NCI-H1417 (cell line): ENCODE measurements around the gene CARMIL1.

ENCODE experiments used
- DNase-seq, 3 experiments: peaks; one replicate each; lab custom pipeline; 2025; lab: John Stamatoyannopoulos, UW

CARMIL1 gene

DNA sequence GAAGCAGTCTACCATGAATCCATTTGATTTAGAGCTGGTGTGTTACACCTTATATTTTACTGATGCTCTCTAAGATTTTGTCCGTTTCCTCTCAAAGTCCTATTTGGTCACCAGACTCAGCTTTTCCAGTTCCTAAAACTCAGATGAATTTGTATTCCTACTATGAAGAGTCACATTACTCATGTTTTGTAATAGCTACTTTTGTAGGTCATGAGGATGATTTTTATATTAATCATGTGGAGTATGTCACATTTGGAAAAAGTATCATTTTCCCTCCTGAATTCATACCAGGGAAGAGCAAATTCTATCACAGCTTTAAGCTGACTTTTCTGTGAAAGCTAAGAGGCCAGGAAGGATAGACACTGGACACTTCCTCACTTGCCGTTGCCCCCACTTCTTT is 232.2 kb downstream of the CARMIL1 start:
- no peak for DNase-seq

DNA sequence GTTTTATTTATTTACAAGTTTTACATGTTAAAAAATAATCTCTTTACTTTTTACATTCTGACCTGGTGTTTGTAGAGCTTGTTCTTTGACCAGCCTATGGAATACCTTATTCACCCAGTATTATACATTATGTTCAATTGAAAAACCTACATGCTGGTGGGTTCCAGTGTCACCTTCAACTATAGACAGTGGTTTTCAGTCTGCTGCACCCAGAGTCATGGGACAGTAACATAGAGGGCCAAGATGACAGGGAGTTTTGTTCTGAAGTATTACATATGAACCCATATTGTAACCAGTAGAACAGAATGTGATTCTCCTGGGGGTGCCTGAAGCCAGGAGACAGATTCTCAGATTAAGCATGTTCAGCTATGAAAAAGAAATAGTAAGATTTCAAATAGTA is 233.4 kb downstream of the CARMIL1 start:
- DNase-seq, result no peak

DNA sequence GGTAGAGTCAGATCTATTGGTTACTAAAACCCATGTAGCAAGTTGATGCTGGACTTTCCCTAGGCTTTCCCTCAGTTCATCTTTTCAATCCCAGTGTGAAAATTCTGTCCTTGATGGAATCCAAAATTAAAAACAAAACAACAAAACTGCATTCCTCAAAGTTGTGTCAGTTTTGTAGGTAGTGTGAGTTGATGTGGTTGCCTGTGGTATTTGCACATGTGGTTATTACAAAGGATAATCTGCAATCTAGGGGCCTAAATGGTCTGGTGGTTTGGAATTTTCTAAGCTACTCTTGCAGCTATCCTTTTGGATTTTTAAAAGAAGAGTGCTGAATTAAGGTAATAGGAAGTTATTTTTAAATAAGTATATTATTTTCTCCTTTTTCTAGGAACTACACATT is 240.7 kb downstream of the CARMIL1 start:
- no peak for DNase-seq

DNA sequence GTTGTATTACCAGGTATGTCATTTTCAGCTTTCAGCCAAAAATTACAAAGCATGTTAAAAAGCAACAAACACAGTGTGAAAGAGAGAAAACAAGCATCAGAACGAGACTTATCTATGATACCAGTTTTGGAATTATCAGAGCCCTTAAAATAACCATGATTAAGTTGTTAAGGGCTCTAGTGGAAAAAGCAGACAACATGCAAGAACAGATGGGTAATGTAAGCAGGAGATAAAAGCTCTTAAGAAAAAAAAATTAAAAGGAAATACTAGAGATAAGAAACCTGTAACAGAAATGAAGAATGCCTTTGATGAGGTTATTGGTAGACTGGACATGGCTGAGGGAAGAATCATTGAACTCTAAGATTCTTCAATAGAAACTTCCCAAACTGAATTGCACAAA is 245.4 kb downstream of the CARMIL1 start:
- no peak for DNase-seq

DNA sequence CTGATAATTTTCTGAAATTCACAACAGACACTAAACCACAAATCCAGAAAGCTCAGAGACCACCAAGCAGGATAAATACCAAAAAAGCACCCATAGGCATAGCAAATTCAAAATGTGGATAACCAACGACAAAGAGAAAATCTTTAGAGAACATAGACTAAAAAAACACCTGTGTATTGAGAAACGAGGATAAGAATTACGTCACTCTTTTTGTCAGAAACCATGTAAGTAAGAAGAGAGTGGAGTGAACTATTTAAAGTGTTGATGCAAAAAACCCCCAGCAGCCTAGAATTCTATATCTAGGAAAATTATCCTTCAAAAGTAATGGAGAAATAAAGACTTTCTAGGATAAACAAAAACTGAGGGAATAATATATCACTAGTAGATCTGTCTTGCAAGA is 245.9 kb downstream of the CARMIL1 start:
- no peak for DNase-seq

DNA sequence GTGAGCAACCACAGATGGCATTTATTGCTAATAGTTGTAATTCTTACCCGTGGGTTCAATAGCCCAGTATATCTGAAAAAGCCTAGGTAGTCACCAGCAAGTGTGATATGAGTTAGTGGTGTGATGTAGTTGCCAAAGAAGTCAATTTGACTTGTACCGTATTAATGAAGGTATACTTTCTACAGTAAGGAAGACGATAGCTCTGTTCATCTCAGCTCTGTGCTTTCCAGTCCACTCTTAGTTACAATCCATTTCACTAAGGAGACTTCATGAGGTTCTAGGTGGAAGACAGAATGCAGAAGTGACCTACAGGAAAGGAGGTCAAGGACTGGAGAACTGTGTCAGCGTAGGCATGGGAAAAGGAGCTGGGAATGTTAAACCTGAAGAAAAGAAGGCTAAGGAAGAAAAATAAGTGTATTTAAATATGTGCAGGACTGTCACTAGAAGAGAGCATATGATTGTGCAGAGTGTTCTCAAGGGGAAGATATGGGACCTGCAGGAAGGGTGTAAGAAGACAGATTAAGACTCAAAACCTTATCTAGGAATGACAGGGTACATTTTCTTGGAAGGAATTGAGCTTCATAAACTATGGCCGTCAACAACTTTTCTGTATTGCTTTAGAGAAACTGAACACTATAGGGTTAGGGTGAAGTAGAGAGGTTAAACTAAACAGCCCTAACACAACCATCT is 255.9 kb downstream of the CARMIL1 start:
- no peak for DNase-seq

DNA sequence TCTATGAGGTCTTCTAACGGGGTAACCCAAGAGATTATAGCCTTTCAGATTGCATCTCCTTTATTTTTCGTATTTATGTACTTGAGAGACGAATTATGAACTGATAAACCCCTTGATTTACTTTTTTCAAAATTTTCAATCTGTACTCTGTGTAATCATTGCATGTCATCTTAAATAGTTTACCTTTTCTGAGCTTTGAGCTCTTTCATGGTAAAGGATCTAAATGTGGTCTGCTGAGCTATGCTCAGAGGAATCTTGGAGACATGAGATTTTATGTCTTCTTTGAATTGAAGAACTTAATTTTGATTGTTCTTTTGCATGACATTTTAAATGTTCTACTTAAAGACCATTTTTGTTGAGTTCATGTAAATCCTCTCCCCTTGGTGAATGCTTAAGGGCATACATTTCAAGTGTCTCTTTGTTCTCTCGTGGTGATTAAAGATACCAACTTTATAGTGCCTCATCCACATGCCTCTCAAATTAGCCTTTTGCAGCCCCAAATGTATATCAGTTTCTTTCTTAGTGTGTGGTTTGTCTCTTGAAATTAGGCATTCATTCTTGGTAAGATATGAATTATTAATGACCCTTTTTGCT is 256.6 kb downstream of the CARMIL1 start:
- DNase-seq, result no peak

DNA sequence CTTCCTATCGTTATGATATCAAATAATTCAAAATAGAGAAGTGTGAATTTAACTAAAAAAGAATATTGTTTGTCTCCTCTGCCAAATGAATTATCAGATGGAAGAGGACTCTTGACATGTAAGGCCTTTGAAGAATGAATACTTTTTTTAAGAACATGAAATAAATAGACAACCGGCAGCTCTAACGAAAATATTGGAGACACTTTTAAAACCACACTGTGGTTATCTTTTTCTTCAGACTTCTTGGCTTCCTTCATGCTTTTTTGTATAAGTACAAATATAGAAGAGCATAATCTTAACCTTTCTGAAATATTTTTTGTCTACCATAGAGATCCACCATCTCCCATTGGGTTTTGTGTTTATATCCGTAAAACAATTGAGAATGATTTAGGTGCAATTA is 257.6 kb downstream of the CARMIL1 start:
- DNase-seq, result no peak

DNA sequence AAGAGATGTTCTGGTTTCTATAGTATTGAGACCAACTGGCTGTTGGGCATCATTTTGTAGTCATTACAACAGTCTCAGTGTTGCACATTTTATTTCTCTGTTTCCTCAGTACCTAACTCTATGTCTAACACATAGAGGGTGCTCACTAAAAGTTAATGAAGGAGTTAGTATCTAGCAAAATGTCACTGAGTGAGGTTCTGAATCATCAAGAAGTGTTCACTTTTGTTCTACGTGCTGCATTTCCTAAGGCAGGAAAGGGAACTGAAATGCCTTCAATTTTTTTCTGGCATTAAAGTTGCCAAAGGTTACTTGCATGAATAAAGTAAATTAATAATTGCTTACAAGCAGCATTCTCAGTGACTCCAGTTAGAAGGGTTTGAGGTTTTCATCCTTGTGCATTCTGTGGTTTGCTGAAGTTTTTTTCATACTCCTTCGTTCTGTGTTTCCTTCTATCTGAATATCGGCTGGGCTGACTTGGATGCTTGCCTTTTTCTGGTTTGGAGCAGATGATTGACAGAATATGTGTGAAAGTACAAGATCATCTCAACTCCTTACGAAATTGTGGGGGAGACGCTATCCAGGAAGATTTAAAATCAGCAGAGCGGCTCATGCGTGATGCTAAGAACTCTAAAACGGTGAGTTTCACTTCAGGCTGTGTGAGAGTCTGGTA is 258.3 kb downstream of the CARMIL1 start:
- no peak for DNase-seq

DNA sequence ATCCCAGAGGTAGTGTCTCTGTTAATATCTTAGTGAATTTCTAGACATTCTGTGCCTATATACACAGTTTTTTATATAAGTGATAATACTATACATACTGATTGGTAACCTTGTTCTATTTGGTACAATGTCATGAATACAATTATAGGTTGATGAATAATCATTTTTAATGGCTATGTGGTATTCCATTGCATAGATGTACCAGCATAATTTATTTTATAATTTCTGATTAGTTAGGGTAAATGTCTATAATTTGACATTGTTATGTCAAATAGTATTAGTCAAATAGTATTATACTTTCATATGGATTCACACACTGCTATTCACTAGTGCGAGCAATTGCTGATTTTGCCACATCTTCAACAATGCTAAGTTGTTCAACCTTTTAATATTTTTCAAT is 262.1 kb downstream of the CARMIL1 start:
- no peak for DNase-seq

DNA sequence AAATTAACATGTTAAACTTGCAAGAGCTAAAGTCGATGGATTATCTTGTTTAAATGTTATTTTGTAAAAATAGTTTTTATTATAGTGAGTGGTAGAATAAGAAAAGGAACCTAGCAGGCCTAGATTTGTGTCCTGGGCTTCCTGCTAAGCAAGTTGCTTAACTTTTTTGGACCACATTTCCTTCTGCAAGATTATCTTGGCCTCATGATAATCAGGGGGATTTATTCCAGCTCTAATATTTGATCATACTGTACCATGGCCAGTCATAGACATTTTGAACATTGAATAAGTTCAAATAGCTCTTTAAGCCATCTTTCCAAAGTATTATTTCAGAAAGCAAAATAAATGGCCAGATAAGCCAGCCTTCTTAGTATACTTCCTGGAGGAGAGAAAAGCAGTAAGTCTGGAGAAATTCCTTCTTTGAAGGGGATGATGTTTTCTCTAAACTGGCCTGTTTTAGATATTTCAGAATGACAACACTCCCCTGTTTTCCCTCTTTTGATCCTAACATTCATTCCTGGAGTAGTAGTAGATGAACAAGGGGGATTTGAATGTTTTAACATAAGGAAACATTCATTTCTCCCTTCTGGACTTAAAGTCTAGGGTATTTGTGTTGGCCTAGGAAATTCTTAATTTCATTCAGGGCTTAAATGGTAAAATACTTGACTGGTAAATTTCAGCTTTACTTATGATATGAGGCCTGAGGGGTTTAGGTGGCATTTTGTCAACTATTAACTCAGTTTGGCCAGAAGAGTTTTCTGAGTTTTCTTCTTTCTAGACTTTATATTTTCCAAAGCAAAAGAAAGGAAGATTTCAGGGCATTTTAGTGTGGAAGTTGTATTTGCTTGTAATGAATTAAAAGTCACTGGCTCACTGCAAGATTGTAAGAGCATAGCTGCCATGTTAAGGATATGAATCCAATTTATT is 264.1 kb downstream of the CARMIL1 start:
- no peak for DNase-seq

DNA sequence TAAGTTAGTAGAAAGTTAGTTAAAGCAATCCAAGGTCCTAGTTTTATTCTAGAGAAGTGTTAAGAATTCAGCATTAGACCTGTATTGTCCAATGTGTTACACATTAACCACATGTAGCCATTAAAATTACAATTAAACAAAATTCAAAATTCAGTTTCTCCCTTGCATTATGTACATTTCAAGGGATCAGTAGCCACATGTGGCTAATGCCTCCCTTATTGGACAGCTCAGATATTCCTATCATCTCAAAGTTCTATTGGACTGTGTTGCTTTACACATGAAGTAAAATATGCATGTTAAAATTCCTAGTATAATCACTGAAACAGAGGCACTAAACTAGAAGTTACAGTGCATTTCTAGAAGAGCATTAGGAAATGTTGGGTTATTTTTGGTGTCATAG is 265.7 kb downstream of the CARMIL1 start:
- no peak for DNase-seq

DNA sequence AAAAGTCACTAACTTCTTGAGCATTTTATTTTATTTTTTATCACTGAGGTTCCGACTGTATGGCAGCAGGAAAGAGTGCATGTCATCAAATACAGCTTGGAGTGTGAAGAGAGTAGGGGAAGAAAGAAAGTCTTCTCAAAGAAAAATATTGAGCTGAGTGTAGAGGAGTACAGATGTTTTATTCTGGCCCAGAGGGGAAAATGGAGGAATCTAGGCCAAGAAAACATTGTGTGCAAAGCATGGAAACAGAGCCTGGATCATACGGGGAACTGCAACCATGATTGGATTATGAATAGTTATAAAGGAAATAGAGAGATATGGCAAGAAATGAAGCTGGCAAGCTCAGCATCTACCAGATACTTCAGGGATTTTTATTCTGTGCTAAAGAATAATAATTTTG is 268.6 kb downstream of the CARMIL1 start:
- no peak for DNase-seq

DNA sequence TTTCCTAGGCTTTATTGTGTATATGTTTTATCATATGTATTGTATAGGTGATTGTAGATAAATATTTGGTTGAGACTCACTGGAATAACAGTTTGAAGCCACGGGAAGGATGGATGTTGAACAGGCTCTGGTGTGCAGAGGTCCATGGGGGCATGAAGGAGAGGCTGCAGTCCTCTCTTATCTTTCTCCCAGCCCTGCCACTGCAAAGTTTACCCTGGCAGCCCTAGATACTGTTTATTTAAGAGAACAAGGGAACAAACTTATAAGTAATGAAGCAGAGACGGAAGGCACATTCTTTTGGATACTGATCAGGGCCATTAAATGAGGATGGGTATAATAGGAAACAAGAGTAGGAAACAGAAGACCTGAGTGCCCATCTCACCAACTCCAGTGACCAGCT is 269.3 kb downstream of the CARMIL1 start:
- DNase-seq, result no peak

DNA sequence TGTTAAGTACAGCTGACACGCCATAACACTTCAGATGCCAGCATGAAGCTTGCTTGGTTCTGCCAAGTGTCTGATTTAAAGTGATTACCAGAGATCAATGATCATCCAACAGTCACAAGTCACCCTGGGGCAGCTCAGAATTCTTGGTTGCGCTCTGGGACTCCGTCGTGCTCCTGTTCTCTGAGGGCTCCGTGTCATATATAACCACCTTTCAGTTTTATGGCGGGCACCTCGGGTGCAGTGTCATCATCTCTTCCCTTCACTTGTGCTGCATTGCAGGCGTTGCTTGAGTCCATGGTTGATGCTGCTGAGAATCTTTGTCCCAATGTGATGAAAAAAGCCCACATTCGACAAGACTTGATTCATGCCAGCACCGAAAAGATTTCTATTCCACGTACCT is 271.5 kb downstream of the CARMIL1 start:
- DNase-seq, result peak in 1 of 3 experiments; percentile 7

DNA sequence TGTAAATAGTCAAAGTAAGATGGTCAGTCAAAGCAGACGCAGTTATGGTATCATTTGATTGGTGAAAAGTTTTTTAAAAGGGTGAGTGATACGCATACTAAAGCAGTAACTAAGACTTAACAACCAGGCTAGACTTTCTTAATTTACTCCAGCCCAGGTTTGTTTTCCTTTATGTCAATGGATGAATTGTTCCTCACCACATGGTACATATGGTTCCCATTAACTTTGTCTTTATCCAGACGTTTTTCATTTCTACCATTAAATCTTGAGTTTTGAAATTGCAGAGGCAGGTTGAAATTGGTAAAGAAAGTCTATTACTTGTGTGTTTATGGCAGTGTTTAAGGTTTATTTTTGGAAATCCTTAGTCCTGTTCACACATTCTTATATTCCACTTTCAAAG is 274.3 kb downstream of the CARMIL1 start:
- DNase-seq, result no peak

DNA sequence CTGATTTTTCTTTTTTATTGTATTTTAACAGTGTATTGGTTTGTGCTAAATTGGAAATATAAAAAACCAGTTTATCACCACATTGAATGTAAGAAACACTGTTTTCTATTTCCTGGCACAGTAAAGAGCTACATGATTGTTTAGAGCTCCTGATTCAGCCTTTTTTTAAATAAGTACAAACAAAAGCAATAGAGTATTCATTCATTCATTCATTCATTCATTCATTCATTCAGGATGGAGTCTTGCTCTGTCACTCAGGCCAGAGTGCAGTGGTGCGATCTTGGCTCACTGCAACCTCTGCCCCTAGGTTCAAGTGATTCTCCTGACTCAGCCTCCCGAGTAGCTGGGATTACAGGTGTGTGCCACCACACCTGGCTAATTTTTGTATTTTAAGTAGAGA is 276.0 kb downstream of the CARMIL1 start:
- DNase-seq, result no peak

DNA sequence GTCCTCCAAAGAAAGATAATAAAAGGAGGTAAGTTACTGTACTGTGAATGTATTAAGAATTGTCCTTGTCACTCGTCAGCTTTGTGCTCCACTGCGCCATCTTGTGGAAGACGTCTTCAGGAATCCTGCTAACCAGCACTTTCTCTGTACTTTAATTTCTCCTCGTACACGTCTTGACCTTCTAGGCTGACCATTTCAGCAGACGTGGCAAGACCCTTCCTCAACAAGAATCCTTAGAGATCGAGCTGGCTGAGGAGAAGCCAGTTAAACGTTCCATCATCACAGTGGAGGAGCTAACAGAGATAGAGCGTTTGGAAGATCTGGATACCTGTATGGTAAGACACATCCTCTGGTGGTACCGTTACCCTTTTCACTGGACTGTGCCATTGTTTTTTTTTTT is 277.3 kb downstream of the CARMIL1 start:
- DNase-seq, result peak; percentile 48 to 80 (median 68)

DNA sequence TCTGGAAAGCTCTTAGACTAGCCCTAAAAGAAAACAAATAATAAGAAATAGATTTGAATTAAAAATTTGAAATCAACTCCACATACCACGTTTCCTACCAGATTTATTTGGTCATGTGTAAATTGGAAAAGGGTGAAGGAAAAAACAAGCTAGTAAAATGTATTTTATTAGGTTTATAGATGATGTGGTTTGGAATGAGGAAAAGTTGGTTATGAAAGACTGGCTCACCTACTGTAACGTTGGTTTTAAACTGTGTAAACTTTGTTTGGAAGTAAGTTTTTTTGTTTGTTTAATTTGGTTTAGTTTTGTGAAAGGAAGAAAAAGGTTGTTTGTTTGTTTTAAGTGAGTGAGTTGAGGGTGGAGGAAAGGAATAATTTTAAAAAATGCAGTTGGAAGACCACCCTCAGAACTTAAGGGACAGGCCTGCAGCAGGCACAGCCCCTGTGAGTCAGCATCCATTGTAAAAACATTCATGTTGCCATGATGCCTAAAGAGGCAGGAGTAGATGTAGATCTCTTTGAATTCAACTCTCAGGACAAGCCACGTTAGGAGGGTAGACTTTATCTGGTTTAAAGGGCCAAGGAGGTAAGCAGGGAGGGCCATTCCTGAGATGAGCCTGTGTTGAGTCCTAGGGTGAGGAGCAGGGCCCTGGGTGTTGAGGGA is 279.1 kb downstream of the CARMIL1 start:
- no peak for DNase-seq

DNA sequence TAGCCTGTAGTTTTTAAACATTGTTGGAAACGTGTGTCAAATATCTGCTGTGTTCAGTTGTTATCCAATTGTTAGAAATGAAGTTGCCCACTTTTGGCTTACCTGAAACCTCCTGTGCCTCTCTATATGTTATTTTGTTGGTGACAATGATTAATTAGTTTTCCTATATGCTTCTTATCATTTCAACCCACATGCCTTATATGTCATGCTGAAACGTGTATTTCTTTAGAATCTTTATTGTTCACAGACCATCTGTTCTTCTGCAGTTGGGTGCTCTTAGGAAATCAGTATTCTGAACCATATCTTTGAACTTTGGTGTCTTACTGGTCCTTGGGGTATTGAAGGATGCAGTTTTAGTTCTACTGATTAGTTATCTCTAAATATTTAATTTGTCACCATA is 281.7 kb downstream of the CARMIL1 start:
- DNase-seq, result no peak

DNA sequence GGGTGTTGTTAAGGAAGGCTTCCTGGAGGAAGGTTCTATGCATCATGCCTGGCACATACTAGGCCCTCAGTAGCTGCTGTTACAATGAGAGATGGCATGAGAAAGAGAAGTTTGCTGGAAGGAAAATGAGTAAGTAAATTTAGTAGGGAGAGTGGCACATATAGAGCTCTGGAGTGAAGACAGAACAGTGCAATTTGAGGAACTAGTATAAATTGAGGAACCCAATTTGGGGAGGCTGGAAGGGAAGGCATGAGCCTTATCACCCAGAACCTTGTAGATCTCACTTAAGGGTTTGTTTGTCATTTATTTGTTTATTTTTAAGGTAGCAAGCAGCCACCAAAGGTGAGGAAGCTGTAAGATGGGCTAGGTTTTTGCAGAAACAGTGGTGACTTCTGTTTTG is 285.8 kb downstream of the CARMIL1 start:
- no peak for DNase-seq

DNA sequence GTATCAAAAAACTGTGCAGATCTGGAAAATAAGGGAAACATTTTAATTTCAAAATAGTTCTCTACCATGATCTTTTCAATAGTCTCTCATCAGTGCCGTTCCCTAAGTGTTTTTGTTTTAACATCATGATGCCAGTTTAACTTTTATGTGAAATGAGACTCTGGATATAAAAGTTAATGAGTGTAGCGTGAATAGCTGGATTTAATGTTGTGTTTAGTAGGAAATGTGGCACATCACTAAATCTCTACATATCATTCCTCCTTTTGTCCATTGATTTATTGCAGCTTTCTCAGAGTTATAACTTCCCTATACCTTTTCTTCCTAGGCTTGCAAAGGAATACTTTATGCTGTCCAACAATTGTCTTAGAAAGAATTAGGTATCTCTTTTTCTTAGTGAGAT is 291.4 kb downstream of the CARMIL1 start:
- DNase-seq, result no peak
